Stimulated activated naive CD8-positive, alpha-beta T cell treated with anti-CD3 and anti-CD28 coated beads, Interleukin-15, amount 100 ng/mL, for 72 hours (primary cell): Measurements from ENCODE around the gene TPSG1.
"Not testable (repeated sequence)": the region's sequence is repeated elsewhere in the genome, so short reads cannot be mapped to it uniquely, and the experiment has no call there.

Experiments
- ATAC-seq: fragments of 150-1000 bp; cut with Tn5 transposase; 2 replicates; pipeline ENCODE4 v1.10.0; 2021; ENCODE audit warnings: mild to moderate bottlenecking, moderate library complexity
- DNase-seq, 2 donors: peaks; one replicate each; pipeline ENCODE4 v3.0.0; 2021 to 2022
- H3K27ac Mint-ChIP-seq, 2 donors: one replicate each; pipeline ENCODE4 v1.8.0; 2022; ENCODE audit warnings: mild to moderate bottlenecking in 2 of 2, mixed read lengths in 2 of 2, moderate library complexity in 2 of 2
- H3K27me3 Mint-ChIP-seq: one replicate; pipeline ENCODE4 v1.8.0; 2022; ENCODE audit warnings: mixed read lengths
- H3K4me1 Mint-ChIP-seq: one replicate; pipeline ENCODE4 v1.8.0; 2022; ENCODE audit warnings: mild to moderate bottlenecking, mixed read lengths
- H3K4me3 Mint-ChIP-seq, 2 donors: one replicate each; pipeline ENCODE4 v1.8.0; 2022; ENCODE audit warnings: mild to moderate bottlenecking in 2 of 2, mixed read lengths in 2 of 2, moderate library complexity in 1 of 2
- H3K9me3 Mint-ChIP-seq, 2 donors: one replicate each; pipeline ENCODE4 v1.8.0; 2022; ENCODE audit warnings: mixed read lengths in 2 of 2

TPSG1 gene

DNA sequence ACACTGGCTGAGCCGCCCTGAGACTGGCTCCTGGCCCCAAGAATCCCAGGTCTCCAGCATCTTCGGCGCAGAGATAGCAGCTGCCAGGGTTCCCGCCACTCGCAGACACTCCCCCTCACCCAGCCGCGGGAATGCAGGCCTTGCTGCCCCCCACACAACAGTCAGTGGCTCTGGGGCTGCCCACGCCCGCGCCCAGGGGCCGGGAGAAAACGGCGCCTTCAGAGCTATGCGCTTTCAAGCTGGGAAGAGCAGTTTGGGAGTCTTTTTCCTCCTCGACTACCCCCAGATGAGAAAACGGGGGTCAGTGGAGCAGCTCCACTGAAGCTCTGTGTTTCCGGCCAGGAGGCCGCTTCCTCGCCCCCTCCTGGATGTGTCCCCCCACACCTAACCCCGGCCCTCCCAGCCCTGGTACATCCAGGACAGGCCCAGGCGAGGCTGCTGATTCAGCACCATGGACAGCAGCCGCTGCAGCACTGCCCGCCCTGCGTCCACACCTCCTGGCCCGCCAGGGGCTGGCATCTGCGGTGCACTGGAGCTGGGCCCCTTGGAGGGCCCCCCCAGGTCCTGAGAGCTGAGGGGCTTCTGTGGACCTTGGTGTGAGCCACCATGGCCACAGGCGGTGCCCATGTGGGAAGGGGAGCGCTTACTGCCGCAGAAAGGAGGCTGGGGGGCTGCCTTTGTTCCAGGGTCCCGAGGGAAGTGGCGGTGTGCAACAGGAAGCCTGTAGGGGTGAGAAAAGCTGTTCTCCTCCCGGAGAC, 36.5 kb downstream of the TPSG1 start:
- peaks cover 29% of the 10 kb centered on the region for H3K27me3 Mint-ChIP-seq
- DNase-seq (peak; percentile 44), ATAC-seq (peak; percentile 47)
- no peak overlapping the region for H3K4me3 Mint-ChIP-seq
- H3K27ac Mint-ChIP-seq: no peak overlapping the region
- H3K9me3 Mint-ChIP-seq: no peaks in the 10 kb centered on the region
- H3K4me1 Mint-ChIP-seq: no peaks in the 10 kb centered on the region

DNA sequence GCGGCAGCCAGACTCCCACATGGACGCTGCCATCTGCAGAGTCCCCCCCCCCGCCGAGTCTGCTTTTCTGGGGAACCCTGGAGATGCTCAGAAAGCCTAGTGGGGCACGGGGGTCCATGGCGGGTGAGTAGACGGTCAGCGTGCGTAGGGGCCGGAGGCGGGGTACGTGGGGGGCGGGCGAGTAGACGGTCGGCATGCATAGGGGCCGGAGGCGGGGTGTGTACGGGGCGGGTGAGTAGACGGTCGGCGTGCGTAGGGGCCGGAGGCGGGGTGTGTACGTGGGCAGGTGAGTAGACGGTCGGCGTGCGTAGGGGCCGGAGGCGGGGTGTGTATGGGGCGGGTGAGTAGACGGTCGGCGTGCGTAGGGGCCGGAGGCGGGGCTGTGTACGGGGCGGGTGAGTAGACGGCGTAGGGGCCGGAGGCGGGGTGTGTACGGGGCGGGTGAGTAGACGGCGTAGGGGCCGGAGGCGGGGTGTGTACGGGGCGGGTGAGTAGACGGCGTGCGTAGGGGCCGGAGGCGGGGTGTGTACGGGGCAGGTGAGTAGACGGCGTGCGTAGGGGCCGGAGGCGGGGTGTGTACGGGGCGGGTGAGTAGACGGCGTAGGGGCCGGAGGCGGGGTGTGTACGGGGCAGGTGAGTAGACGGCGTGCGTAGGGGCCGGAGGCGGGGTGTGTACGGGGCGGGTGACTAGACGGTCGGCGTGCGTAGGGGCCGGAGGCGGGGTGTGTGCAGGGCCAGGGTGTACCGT, 39.4 kb downstream of the TPSG1 start:
- not testable (repeated sequence) for H3K4me1 Mint-ChIP-seq, H3K4me3 Mint-ChIP-seq, H3K27ac Mint-ChIP-seq, DNase-seq, H3K9me3 Mint-ChIP-seq
- ATAC-seq: peak; percentile 62
- H3K27me3 Mint-ChIP-seq: peaks cover 15% of the 10 kb centered on the region

DNA sequence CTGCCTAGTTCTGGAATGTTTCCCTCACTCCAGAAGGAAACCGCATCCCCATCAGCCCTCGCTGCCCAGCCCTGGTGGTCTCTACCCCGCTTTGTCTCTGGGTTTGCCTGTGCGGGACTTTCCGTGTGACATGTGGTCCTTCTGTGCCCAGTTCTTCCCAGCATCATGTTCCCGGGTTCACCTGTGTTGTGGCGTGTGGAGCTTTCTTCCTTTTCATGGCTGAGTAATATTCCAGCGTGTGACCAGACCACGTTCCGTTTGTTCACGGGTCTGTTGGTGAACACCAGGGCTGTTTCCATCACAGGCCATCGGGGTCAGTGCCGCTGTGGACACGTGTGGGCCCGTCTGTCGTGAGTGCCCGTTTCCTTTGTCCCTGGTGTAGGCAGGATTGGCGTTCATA, 40.1 kb downstream of the TPSG1 start:
- H3K4me1 Mint-ChIP-seq: no peaks in the 10 kb centered on the region
- DNase-seq (no peak), ATAC-seq (no peak)
- peaks cover 15% of the 10 kb centered on the region for H3K27me3 Mint-ChIP-seq
- H3K4me3 Mint-ChIP-seq: no peak overlapping the region
- H3K9me3 Mint-ChIP-seq: no peaks in the 10 kb centered on the region
- H3K27ac Mint-ChIP-seq: no peak overlapping the region

DNA sequence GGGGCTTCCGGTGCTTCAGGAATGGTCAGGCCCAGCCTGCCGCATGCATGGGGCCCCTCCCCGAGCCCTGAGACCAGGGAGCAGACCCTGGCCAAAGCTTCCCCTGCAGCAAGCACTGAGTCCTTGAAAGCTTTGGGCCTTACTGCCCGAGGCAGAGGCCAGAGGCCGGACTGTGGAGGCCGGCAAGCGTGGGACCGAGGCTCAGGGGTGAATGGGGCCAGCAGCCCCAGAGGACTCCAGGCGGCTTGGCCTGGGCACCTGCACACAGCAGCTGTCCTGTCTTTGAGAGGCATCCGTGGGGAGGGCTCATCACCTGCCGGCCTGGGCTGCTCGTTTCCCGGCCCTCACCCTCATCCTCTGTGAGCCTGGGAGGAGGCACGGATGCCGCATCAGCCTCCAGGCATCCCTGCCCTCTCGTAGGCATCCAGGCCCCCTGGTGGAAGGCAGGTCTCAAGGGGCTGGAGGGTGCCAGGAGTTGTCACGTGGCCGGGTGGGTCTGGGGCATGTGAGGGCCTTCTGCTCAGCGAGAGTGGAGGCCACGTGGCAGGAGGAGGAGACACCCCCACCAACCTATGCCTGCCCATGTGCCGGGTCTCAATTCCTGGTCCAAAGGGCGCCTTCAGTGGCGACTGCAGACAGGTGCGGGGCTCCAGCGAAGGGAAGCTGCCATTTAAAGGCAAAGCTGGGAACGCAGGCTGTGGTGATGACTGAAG, 40.8 kb downstream of the TPSG1 start:
- no peak overlapping the region for H3K4me3 Mint-ChIP-seq
- H3K9me3 Mint-ChIP-seq: no peaks in the 10 kb centered on the region
- ATAC-seq (no peak), DNase-seq (no peak)
- H3K27me3 Mint-ChIP-seq: peaks cover 14% of the 10 kb centered on the region
- H3K27ac Mint-ChIP-seq: no peak overlapping the region
- H3K4me1 Mint-ChIP-seq: no peaks in the 10 kb centered on the region

DNA sequence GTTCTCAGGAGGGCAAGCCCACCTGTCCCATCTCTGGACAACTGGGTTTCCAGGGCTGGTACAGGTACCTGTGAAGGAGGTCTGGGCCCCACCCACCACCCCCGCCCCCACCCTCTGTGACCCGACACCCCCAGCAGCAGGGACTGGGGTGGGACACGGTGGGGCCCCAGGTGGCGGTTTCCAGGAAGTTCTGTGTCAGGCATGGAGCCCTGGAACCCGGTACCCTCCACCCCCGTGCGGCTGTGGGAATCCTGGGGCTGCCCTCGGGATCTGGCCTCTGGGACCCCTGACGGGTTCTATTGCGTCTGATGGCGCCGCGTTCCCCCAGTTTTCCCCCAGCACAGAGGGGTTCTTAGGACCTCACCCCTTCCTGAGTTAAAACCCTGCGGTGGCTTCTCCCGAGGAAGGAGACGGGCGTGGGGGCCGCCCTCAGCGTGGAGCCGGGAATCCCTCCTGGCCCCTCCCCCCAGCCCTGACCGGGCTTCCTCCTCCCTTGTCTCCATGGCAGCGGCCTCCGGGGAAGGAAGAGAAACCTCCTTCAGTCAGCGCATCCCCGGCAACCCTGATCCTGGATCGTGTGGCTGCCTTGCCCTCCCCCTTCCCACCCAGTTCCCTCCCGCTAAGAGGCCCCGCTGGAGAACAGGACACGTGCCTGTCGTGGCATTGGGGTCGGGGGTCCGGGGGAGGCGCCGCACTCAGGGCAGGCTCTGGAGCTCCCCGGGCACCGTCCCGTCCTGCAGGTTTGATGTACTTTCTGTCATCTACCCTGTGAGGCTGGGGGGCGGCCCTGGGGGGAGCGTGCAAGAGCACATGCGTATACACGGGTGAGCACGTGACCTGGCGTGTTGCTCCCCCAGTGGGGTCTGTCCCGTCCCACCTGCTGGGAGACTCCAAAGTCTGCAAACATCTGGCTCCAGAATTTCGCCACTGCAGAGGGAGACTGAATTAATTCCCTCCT, 41.8 kb downstream of the TPSG1 start:
- H3K27me3 Mint-ChIP-seq: peaks cover 6% of the 10 kb centered on the region
- H3K4me3 Mint-ChIP-seq: no peak overlapping the region
- no peak overlapping the region for H3K27ac Mint-ChIP-seq
- no peaks in the 10 kb centered on the region for H3K9me3 Mint-ChIP-seq
- no peak for ATAC-seq
- DNase-seq: no peak
- no peaks in the 10 kb centered on the region for H3K4me1 Mint-ChIP-seq

DNA sequence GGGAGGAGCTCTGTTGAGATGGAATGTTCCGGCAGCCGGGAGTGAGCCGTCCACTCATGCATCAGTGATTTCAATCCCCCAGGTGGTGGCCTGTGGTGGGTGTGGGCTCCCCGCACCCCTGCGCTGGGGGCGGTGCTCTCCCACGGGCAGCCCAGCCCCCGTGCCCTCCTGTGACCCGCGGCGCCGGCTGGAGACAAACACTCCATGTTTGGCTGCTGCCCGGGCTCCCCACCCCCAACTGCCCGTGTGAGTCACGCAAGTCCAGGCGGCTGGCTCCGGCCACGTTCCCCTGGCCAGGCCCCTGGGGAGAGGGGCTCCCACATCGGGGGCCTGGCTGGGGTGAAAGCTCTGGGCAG, 42.8 kb downstream of the TPSG1 start:
- no peak for DNase-seq
- no peak overlapping the region for H3K27ac Mint-ChIP-seq

DNA sequence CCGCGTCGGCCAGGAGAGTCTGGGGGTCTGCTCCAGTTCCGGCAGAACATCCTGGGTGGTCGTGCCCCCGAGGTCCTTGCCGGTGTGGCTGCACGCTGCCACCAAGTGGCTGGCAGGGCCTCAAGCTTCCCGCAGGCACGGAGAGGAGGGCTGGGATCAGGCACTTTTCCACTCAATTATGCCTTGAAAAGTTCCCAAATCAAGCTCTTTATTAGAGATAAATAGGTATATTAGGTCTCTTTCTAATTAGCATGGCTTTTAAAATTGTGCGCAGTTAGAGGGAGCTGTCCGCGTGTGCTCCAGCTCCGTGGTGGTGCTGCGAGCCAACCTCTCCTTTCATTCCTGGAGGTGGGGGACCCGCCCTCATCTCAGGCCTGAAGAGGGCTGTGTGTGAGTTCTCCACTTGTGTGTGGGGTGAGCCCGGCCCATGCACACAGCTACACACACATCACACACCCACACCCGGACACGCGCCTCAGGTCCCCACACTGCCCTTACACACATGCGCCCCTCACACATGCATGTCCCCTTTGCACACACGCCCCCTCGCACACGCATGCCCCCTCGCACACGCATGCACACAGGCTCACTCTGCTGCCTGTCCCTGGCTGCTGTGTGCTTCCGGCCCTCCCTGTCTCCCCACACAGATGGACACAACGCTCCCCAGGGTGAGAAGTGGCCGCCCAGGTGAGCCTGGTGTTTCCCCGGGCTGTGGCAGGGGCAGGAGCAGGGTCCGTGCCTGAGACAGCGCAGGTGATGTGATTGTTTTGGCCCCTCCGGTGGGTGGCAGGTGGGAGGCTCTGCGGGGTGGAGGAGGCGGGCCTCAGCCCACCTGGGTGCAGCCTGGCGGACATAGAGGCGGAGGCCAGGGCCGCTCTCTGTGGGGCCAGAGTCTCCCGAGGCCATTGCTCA, 43.4 kb downstream of the TPSG1 start:
- ATAC-seq (no peak), DNase-seq (no peak)
- H3K9me3 Mint-ChIP-seq: no peaks in the 10 kb centered on the region
- no peak overlapping the region for H3K4me3 Mint-ChIP-seq
- no peaks in the 10 kb centered on the region for H3K4me1 Mint-ChIP-seq
- H3K27me3 Mint-ChIP-seq: no peaks in the 10 kb centered on the region
- no peak overlapping the region for H3K27ac Mint-ChIP-seq

More for the DNA sequence above, 42.8 kb downstream of the TPSG1 start:
- Mint-ChIP-seq H3K9me3 (no peaks in the 10 kb centered on the region), H3K27me3 (no peaks in the 10 kb centered on the region), H3K4me1 (no peaks in the 10 kb centered on the region), H3K4me3 (no peak overlapping the region)
- no peak for ATAC-seq

DNA sequence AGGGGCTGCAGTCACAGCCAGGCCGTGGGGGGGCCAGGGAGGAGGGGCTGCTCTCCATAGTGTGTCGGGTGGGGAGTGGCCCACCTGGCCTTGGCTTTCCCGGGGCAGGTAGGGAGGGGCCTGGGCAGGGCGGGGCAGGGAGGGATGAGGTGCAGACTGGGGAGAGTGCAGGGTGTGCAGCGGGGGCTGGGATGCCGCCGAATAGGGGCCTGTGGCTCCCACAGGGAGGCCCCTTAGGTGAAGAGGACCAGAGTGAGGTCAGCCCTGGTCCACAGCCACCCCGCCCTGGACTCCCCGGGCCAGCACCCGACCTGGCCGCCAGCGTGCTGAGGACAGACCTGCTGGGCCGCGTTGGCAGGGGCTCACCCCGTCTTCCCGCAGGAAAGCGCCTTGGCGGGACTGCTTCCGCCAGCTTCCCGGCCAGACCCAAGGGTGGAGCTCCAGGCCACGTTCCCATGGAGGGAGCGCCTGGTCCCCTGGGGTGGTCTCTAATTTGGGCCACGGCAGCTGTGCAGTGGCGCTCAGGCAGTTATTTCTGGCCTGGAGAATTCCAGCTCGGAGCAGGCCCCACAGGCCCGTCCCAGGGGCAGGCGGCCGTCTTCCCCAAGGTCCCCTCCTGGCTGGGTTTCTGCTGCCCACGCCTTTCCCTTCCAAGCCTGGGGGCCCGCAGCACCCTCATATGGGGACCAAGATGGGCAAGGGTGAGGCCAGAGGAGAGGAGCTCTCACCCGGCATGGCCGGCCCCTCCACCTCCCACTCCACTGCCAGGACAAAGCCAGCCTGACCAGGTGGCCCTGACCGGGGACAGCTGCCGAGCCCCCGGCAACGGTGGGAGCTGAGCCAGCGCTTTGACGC, 44.3 kb downstream of the TPSG1 start:
- Mint-ChIP-seq H3K4me1 (no peaks in the 10 kb centered on the region), H3K9me3 (no peaks in the 10 kb centered on the region), H3K27me3 (no peaks in the 10 kb centered on the region), H3K27ac (no peak overlapping the region), H3K4me3 (no peak overlapping the region)
- no peak for DNase-seq
- no peak for ATAC-seq

DNA sequence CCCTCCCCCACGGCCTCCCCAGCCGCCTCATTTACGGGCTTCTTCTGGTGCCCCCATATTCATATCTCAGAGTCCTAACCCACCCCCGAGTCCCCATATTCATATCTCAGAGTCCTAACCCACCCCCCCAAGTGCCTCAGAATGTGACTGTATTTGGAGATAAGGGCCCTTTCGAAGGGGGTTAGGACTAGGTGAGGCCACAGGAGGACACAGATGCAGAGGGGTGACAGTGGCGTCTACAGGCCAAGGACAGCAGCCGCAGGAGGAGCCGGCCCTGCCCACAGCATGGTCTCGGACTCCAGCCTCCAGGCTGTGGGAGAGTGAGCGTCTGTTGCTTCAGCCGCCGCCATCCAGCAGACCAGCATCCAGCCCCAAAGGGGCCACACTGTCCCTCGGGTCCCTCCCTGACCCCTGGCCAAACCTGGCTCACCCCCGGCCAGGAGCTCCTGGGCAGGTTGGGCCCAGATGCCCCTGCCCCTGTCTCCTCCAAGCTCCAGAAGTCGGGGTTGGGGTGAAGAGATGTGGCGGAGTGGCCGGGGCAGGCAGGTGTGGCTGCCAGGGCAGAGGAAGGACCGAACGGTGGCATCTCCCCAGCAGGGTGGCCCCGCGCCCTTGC, 46.7 kb downstream of the TPSG1 start:
- Mint-ChIP-seq H3K4me3 (no peak overlapping the region), H3K27ac (no peak overlapping the region), H3K4me1 (no peaks in the 10 kb centered on the region), H3K27me3 (no peaks in the 10 kb centered on the region), H3K9me3 (no peaks in the 10 kb centered on the region)
- no peak for DNase-seq
- no peak for ATAC-seq

DNA sequence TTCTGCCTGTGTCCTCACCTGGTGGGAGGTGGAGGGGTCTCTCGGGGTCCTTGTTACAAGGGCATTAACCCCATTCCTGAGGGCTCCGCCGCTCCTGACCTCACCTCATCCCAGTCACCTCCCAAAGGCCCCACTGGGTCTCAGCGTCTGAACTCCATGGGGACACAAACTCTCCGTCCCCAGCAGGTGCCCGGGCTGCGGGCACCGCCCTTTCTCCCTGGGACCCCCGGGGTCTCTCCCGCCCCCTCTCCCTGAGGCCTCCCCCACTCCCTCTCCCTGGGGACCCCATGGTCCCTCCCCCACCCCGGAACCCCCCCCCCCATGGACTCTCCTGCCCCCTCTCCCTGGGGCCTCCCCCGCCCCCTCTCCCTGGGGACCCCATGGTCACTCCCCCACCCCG, 47.3 kb downstream of the TPSG1 start:
- Mint-ChIP-seq H3K4me3 (no peak overlapping the region), H3K9me3 (no peaks in the 10 kb centered on the region), H3K27ac (no peak overlapping the region), H3K4me1 (no peaks in the 10 kb centered on the region), H3K27me3 (no peaks in the 10 kb centered on the region)
- DNase-seq: no peak
- ATAC-seq: no peak

DNA sequence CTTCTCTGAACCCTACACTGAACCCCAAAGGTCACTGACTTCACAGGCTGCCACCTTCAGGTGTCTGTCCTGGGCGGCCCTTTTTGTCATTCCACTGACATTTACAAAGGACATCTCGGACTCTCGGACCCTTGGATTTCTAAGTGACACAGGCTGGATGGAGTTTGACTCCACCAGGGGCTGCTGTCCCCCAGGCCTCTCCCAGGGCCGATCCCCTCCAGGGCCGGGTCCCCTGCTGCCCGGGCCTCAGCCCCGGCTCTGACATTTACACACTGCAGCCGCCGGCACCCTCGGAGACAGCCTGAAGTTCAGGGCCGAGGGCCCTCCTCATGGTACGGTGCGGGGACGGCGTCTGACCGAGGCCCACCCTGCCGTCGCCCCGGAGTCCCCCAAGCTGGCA, 48.0 kb downstream of the TPSG1 start:
- no peak overlapping the region for H3K27ac Mint-ChIP-seq
- H3K4me1 Mint-ChIP-seq: no peaks in the 10 kb centered on the region

DNA sequence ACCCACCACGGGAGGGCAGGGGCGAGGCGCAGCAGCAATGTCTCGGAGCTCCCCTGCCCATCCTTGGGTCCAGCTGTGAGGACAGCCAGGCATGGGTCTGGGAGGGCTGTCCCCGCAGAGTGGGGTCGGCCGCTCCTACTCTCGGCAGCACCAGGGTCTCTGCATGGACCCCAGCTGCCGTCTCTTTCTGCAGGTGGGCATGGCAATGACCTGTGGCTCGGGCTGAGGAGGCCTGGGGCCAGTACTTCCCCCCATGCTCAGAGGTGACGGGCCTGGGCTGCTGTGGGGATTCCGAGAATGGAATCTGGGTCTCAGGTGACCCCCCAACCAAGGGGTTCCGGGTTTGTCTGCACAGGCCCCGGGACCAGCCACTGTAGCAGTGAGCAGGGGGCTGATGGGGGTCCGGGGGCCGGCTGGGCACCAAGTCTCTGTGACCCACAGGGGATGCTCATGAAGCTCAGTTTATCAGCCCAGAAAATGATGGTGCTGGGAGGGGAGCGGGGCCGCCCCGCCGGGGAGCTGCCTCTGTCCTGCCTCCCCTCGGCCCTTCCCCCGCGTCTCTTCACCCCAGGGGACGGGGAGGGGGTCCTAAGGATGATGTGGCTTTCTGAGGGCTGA, 48.7 kb downstream of the TPSG1 start:
- no peaks in the 10 kb centered on the region for H3K9me3 Mint-ChIP-seq
- no peak for ATAC-seq
- no peaks in the 10 kb centered on the region for H3K4me1 Mint-ChIP-seq
- H3K27ac Mint-ChIP-seq: no peak overlapping the region
- no peak for DNase-seq
- H3K4me3 Mint-ChIP-seq: no peak overlapping the region
- H3K27me3 Mint-ChIP-seq: no peaks in the 10 kb centered on the region

More for the DNA sequence above, 48.0 kb downstream of the TPSG1 start:
- no peaks in the 10 kb centered on the region for H3K9me3 Mint-ChIP-seq
- H3K27me3 Mint-ChIP-seq: no peaks in the 10 kb centered on the region
- ATAC-seq (no peak), DNase-seq (no peak)
- H3K4me3 Mint-ChIP-seq: no peak overlapping the region
